ENCODE measurements around the gene LPP.
"Not testable (repeated sequence)": the region's sequence is repeated elsewhere in the genome, so short reads cannot be mapped to it uniquely, and the experiment has no call there.

- TF ChIP-seq CTCF, EP300, POLR2A (IDR thresholded peaks at IDR 0.05): not testable (repeated sequence)
These were observed 548.1 kb downstream of the LPP start for GRCh38 chr3:188702028-188702427.

All from ovary (tissue), 3 donors.